SU-DHL-6 (cell line): ENCODE measurements around the gene CKM.

Experiments
- EZH2phosphoT487 ChIP-seq: fragments of 200-600 bp; sonication (generic), shearing (Covaris generic); conservative IDR thresholded peaks from 2 replicates; pipeline ENCODE4 v1.6.1; 2018; ENCODE audit warnings: mild to moderate bottlenecking, antibody characterized with exemption, low read length, moderate library complexity, mixed read lengths
- TF ChIP-seq, protein P1 (sequence below): fragments of 200-600 bp; sonication (generic); IDR thresholded peaks from one replicate; pipeline ENCODE4 v1.5.1; 2017; ENCODE audit warnings: antibody characterized with exemption, mild to moderate bottlenecking, low read length, moderate library complexity; ENCODE audit not compliant: insufficient read depth, poor library complexity, severe bottlenecking

DNA sequence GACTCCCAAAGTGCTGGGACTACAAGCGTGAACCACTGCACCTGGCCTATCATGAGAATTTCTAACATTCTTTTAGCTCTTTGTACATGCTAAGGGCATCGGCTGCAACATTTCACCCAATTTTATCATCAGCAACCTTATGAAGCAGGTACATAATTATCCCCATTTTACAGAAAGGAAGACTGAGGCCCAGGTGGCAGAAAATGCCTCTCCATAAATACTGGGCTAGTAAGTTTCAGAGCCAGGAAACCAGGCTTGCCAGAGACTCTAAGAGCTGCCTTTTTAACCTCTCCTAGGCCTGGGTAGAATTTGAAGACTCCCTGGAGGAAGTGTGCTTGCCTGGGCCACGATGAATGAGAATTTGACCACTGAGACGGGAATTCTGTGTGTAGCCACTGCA lies 45.5 kb upstream of the CKM start:
- TF ChIP-seq, protein P1, sequence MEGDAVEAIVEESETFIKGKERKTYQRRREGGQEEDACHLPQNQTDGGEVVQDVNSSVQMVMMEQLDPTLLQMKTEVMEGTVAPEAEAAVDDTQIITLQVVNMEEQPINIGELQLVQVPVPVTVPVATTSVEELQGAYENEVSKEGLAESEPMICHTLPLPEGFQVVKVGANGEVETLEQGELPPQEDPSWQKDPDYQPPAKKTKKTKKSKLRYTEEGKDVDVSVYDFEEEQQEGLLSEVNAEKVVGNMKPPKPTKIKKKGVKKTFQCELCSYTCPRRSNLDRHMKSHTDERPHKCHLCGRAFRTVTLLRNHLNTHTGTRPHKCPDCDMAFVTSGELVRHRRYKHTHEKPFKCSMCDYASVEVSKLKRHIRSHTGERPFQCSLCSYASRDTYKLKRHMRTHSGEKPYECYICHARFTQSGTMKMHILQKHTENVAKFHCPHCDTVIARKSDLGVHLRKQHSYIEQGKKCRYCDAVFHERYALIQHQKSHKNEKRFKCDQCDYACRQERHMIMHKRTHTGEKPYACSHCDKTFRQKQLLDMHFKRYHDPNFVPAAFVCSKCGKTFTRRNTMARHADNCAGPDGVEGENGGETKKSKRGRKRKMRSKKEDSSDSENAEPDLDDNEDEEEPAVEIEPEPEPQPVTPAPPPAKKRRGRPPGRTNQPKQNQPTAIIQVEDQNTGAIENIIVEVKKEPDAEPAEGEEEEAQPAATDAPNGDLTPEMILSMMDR = no peak
- no peak for TF ChIP-seq EZH2phosphoT487
